Testis (tissue), 2 donors: Measurements from ENCODE around the gene OSBPL3.

Experiments
- CTCF ChIP-seq, 3 experiments: fragments of 450-650 bp in 2 of 3; fragments of 200-600 bp in 1 of 3; sonication (generic) in 1 of 3; IDR thresholded peaks; one replicate each; pipeline ENCODE4 v1.5.1; 2016 to 2019; ENCODE audit warnings: antibody characterized with exemption in 3 of 3, mild to moderate bottlenecking in 2 of 3, moderate library complexity in 1 of 3
- POLR2A ChIP-seq: fragments of 450-650 bp; IDR thresholded peaks from one replicate; pipeline ENCODE4 v1.6.1; 2017; ENCODE audit warnings: antibody characterized with exemption, mild to moderate bottlenecking, moderate library complexity

- TF ChIP-seq CTCF (IDR thresholded peaks at IDR 0.05) (no peak), POLR2A (no peak)
These were observed 100.7 kb downstream of the OSBPL3 start for GRCh38 chr7:24879291-24879690.
